OCI-LY1 (cell line): Measurements from ENCODE around the gene MPHOSPH8.

Experiments used
- CTCF ChIP-seq: fragments of 200-600 bp; sonication (generic), shearing (Covaris generic); IDR thresholded peaks from 2 replicates; pipeline ENCODE4 v1.5.1; 2017; ENCODE audit warnings: mild to moderate bottlenecking, antibody characterized with exemption, low read length, moderate library complexity, mixed read lengths
- EZH2 ChIP-seq: fragments of 200-600 bp; sonication (generic), shearing (Covaris generic); IDR thresholded peaks from 2 replicates; pipeline ENCODE4 v1.8.0; 2017; ENCODE audit warnings: borderline replicate concordance, mixed run types, mild to moderate bottlenecking, antibody characterized with exemption, low read length, moderate library complexity, mixed read lengths

GRCh38 chr13:19695829-19696228 lies 62.4 kb downstream of the MPHOSPH8 start:
- TF ChIP-seq CTCF (no peak), EZH2 (no peak)
